ENCODE measurements around the gene IER5. TPM values are rescaled to one million over a fixed set of nuclear protein-coding genes. Genes with fewer than 3 reads are reported as not detected.

IER5 gene
- total RNA-seq, 1 experiment from 2014 or later: 21.2 TPM

GRCh38 chr1:181137217-181137743 is 48.8 kb downstream of the IER5 start:
- ChIA-PET CTCF (no interaction called here), POLR2A (ENCODE audit: unreplicated experiment) (no interaction called here)
- DNase-seq: no peak

GRCh38 chr1:181139631-181140061 is 51.1 kb downstream of the IER5 start:
- Histone ChIP-seq H3K4me1 (replicated peaks; ENCODE audit: insufficient read depth) (peaks cover 82% of the 10 kb centered on the region), H3K4me3 (no peak overlapping the region)
- CTCF ChIA-PET: no interaction called here

More at GRCh38 chr1:181137217-181137743, 48.8 kb downstream of the IER5 start:
- Histone ChIP-seq H3K79me2 (ENCODE audit: low read depth) (0 out of 2 replicates have a peak, but pooled peaks cover 5% of the 10 kb centered on the region), H3F3A (ENCODE audit: insufficient read depth, low read depth) (peaks cover 62% of the 10 kb centered on the region), H4K20me1 (ENCODE audit: insufficient read depth) (no peaks in the 10 kb centered on the region), H3K4me3 (no peak overlapping the region), H3K36me3 (ENCODE audit: low read depth) (no peaks in the 10 kb centered on the region), H3K4me1 (replicated peaks; ENCODE audit: insufficient read depth) (peaks cover 94% of the 10 kb centered on the region), H3K9me3 (ENCODE audit: insufficient read depth, low read depth) (no peaks in the 10 kb centered on the region), H3K27ac (peak overlapping the region; percentile 92), H3K4me2 (no peak overlapping the region), H2AFZ (no peak overlapping the region), H3K9me2 (ENCODE audit: insufficient read depth) (no peaks in the 10 kb centered on the region), H3K27me3 (ENCODE audit: insufficient read depth, low read depth) (no peaks in the 10 kb centered on the region)
- intact Hi-C loops (cut with micrococcal nuclease; ENCODE audit: unreplicated experiment): no loop called here
- BruUV-seq (replicated peaks): no TSS peak
- TF ChIP-seq, protein P1, sequence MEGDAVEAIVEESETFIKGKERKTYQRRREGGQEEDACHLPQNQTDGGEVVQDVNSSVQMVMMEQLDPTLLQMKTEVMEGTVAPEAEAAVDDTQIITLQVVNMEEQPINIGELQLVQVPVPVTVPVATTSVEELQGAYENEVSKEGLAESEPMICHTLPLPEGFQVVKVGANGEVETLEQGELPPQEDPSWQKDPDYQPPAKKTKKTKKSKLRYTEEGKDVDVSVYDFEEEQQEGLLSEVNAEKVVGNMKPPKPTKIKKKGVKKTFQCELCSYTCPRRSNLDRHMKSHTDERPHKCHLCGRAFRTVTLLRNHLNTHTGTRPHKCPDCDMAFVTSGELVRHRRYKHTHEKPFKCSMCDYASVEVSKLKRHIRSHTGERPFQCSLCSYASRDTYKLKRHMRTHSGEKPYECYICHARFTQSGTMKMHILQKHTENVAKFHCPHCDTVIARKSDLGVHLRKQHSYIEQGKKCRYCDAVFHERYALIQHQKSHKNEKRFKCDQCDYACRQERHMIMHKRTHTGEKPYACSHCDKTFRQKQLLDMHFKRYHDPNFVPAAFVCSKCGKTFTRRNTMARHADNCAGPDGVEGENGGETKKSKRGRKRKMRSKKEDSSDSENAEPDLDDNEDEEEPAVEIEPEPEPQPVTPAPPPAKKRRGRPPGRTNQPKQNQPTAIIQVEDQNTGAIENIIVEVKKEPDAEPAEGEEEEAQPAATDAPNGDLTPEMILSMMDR (conservative IDR thresholded peaks at IDR 0.05): no peak
- no peak for TF ChIP-seq EZH2 (IDR thresholded peaks at IDR 0.05; ENCODE audit: low read depth)

GRCh38 chr1:181140398-181140797 is 51.9 kb downstream of the IER5 start:
- peak overlapping the region; percentile 92 for H3K27ac ChIP-seq
- no peak overlapping the region for H2AFZ ChIP-seq
- H3K9me2 ChIP-seq (ENCODE audit: insufficient read depth): no peaks in the 10 kb centered on the region
- peak overlapping the region; percentile 63 for H3K4me2 ChIP-seq
- DNase-seq: no peak
- no peaks in the 10 kb centered on the region for H4K20me1 ChIP-seq (ENCODE audit: insufficient read depth)
- POLR2A ChIA-PET (ENCODE audit: unreplicated experiment): interaction anchor here (0.5 to 1.2 kb wide), 4 partner anchors 23 to 50 kb away, joined by 3 to 5 read pairs (median 3); no protein-coding TSS in a partner anchor
- peaks cover 44% of the 10 kb centered on the region for H3F3A ChIP-seq (ENCODE audit: insufficient read depth, low read depth)
- H3K27me3 ChIP-seq (ENCODE audit: insufficient read depth, low read depth): no peaks in the 10 kb centered on the region
- no peak overlapping the region for H3K4me3 ChIP-seq
- intact Hi-C loops (cut with micrococcal nuclease; ENCODE audit: unreplicated experiment): no loop called here
- no peak for TF ChIP-seq EZH2 (IDR thresholded peaks at IDR 0.05; ENCODE audit: low read depth)
- TF ChIP-seq, protein P1 (conservative IDR thresholded peaks at IDR 0.05): no peak
- no peaks in the 10 kb centered on the region for H3K36me3 ChIP-seq (ENCODE audit: low read depth)
- H3K4me1 ChIP-seq (replicated peaks; ENCODE audit: insufficient read depth): peaks cover 75% of the 10 kb centered on the region
- H3K79me2 ChIP-seq (ENCODE audit: low read depth): 0 out of 2 replicates have a peak, but pooled peaks cover 5% of the 10 kb centered on the region
- no peaks in the 10 kb centered on the region for H3K9me3 ChIP-seq (ENCODE audit: insufficient read depth, low read depth)
- CTCF ChIA-PET: interaction anchor here (0.7 kb wide), 1 partner anchor 13 kb away, joined by 3 read pairs; no protein-coding TSS in a partner anchor
- BruUV-seq (replicated peaks): no TSS peak

More at GRCh38 chr1:181139631-181140061, 51.1 kb downstream of the IER5 start:
- Histone ChIP-seq H3F3A (ENCODE audit: insufficient read depth, low read depth) (peaks cover 51% of the 10 kb centered on the region), H4K20me1 (ENCODE audit: insufficient read depth) (no peaks in the 10 kb centered on the region), H3K27ac (peak overlapping the region; percentile 92), H3K9me3 (ENCODE audit: insufficient read depth, low read depth) (no peaks in the 10 kb centered on the region), H3K27me3 (ENCODE audit: insufficient read depth, low read depth) (no peaks in the 10 kb centered on the region), H3K79me2 (ENCODE audit: low read depth) (0 out of 2 replicates have a peak, but pooled peaks cover 5% of the 10 kb centered on the region), H3K9me2 (ENCODE audit: insufficient read depth) (no peaks in the 10 kb centered on the region), H3K4me2 (peak overlapping the region; percentile 63), H3K36me3 (ENCODE audit: low read depth) (no peaks in the 10 kb centered on the region), H2AFZ (no peak overlapping the region)
- BruUV-seq (replicated peaks): no TSS peak
- TF ChIP-seq, protein P1 (conservative IDR thresholded peaks at IDR 0.05): no peak
- TF ChIP-seq EZH2 (IDR thresholded peaks at IDR 0.05; ENCODE audit: low read depth): no peak
- POLR2A ChIA-PET (ENCODE audit: unreplicated experiment): interaction anchor here (0.6 to 1.2 kb wide), 3 partner anchors 22 to 554 kb away, joined by 3 read pairs; no protein-coding TSS in a partner anchor
- intact Hi-C loops (cut with micrococcal nuclease; ENCODE audit: unreplicated experiment): loop anchor here (1.0 kb wide), 1 partner anchor 117 kb away; the partner anchor contains the start of gene STX6
- DNase-seq: peak; percentile 69 to 93

Data from PC-9 (cell line).